T-helper 9 cell (primary cell): ENCODE results near the gene MS4A18.

Experiments used
- DNase-seq: peaks from one replicate; pipeline ENCODE4 v3.0.0-alpha.2; 2020

MS4A18 gene

GRCh38 chr11:60790726-60791125 lies 66.2 kb downstream of the MS4A18 start:
- no peak for DNase-seq

- DNase-seq, result no peak
Measured at GRCh38 chr11:60791153-60791933, 66.8 kb downstream of the MS4A18 start.

GRCh38 chr11:60792521-60792920 lies 68.0 kb downstream of the MS4A18 start:
- DNase-seq, result no peak
